A673 (cell line): Measurements from ENCODE around the gene ATP2B2. TPM values are rescaled to one million over a fixed set of nuclear protein-coding genes. Genes with fewer than 3 reads are reported as not detected.

Experiments used
- BruUV-seq: library from RNA; stranded (reverse); fragments of 400-500 nt; replicated peaks from 2 replicates; lab custom pipeline; 2021; lab: Mats Ljungman, UMichigan
- CTCF ChIA-PET: fragments of 300-600 bp; sonication (Branson Sonifier 250); formaldehyde crosslinking; loops from one replicate; lab custom pipeline; 2022; ENCODE audit warnings: antibody characterized with exemption; lab: Charles Lee
- POLR2A ChIA-PET: fragments of 300-600 bp; sonication (Branson Sonifier 250); formaldehyde crosslinking; loops from one replicate; lab custom pipeline; 2022; ENCODE audit warnings: antibody characterized with exemption; ENCODE audit not compliant: low non-redundant PET; lab: Charles Lee
- DNase-seq: peaks from one replicate; pipeline ENCODE4 v3.0.0-alpha.2; 2015; ENCODE audit warnings: low spot score
- H3K27ac ChIP-seq: fragments of 200-600 bp; sonication (generic); 2 replicates; pipeline ENCODE4 v1.5.1; 2016; ENCODE audit warnings: mixed run types, low read depth, mild to moderate bottlenecking, mixed read lengths, antibody characterized with exemption, low read length; ENCODE audit not compliant: poor library complexity, severe bottlenecking
- H3K27me3 ChIP-seq: fragments of 200-600 bp; sonication (generic); replicated peaks from 2 replicates; pipeline ENCODE4 v1.6.1; 2017; ENCODE audit warnings: mixed run types, low read depth, mild to moderate bottlenecking, mixed read lengths, antibody characterized with exemption, low read length; ENCODE audit not compliant: insufficient read depth, poor library complexity
- H3K36me3 ChIP-seq: fragments of 200-600 bp; sonication (generic); 2 replicates; pipeline ENCODE4 v1.6.1; 2016; ENCODE audit warnings: mixed run types, mild to moderate bottlenecking, mixed read lengths, antibody characterized with exemption, low read length; ENCODE audit not compliant: insufficient read depth, poor library complexity, severe bottlenecking
- H3K4me1 ChIP-seq: fragments of 200-600 bp; sonication (generic); 2 replicates; pipeline ENCODE4 v1.6.1; 2017; ENCODE audit warnings: mixed run types, mild to moderate bottlenecking, mixed read lengths, antibody characterized with exemption, low read length; ENCODE audit not compliant: insufficient read depth, poor library complexity, severe bottlenecking
- H3K4me3 ChIP-seq: fragments of 200-600 bp; sonication (generic); 2 replicates; pipeline ENCODE4 v1.5.1; 2016; ENCODE audit warnings: low read depth, mixed run types, mild to moderate bottlenecking, mixed read lengths, low read length; ENCODE audit not compliant: poor library complexity, severe bottlenecking
- H3K9me3 ChIP-seq: fragments of 200-600 bp; sonication (generic); 2 replicates; pipeline ENCODE4 v1.6.1; 2016; ENCODE audit warnings: mixed run types, low read depth, mild to moderate bottlenecking, mixed read lengths, antibody characterized with exemption, low read length; ENCODE audit not compliant: poor library complexity, severe bottlenecking
- EZH2 ChIP-seq: fragments of 200-600 bp; sonication (generic); IDR thresholded peaks from 2 replicates; pipeline ENCODE4 v1.6.1; 2017; ENCODE audit warnings: borderline replicate concordance, low read depth, mild to moderate bottlenecking, mixed read lengths, antibody characterized with exemption, low read length; ENCODE audit not compliant: poor library complexity, severe bottlenecking
- intact Hi-C: fragments of 100-400 bp; cut with micrococcal nuclease; formaldehyde crosslinking; loops from one replicate; pipeline ENCODE4 v1.10.0; 2022; ENCODE audit not compliant: unreplicated experiment
- total RNA-seq: library from RNA; stranded (reverse); gene quantifications from 2 replicates; pipeline ENCODE4 v1.2.3, GENCODE V29; 2021
- TF ChIP-seq, protein P1 (sequence below): fragments of 300-800, 200-600 bp; sonication (generic); conservative IDR thresholded peaks from 2 replicates; pipeline ENCODE4 v1.5.1; 2017; ENCODE audit warnings: low read depth, mild to moderate bottlenecking, antibody characterized with exemption, low read length, moderate library complexity, mixed read lengths

The ATP2B2 gene
- total RNA-seq, 1 experiment from 2014 or later, result 0.17 TPM

DNA sequence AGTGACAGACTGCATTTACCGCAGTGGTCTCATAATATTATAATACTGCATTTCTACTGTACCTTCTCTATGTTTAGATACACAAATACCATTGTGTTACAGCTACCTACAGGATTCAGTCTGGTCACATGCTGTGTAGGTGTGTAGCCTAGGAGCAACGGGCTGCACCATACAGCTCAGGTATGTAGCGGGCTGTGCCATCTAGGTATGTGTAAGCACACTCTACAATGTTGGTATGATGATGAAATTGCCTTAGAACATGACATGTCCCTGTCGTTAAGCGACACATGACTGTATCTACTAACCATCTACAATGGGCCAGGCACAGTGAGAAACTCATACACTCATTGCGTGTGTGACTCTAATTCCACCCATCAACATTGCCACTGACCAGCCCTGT lies 99.0 kb downstream of the ATP2B2 start:
- Histone ChIP-seq H3K9me3 (no peaks in the 10 kb centered on the region), H3K27me3 (no peaks in the 10 kb centered on the region), H3K36me3 (no peaks in the 10 kb centered on the region), H3K4me3 (no peak overlapping the region), H3K27ac (no peak overlapping the region), H3K4me1 (no peaks in the 10 kb centered on the region)
- BruUV-seq, result no TSS peak
- no peak for TF ChIP-seq EZH2
- TF ChIP-seq, protein P1, sequence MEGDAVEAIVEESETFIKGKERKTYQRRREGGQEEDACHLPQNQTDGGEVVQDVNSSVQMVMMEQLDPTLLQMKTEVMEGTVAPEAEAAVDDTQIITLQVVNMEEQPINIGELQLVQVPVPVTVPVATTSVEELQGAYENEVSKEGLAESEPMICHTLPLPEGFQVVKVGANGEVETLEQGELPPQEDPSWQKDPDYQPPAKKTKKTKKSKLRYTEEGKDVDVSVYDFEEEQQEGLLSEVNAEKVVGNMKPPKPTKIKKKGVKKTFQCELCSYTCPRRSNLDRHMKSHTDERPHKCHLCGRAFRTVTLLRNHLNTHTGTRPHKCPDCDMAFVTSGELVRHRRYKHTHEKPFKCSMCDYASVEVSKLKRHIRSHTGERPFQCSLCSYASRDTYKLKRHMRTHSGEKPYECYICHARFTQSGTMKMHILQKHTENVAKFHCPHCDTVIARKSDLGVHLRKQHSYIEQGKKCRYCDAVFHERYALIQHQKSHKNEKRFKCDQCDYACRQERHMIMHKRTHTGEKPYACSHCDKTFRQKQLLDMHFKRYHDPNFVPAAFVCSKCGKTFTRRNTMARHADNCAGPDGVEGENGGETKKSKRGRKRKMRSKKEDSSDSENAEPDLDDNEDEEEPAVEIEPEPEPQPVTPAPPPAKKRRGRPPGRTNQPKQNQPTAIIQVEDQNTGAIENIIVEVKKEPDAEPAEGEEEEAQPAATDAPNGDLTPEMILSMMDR, result no peak
- DNase-seq, result no peak
- ChIA-PET POLR2A (no interaction called here), CTCF (no interaction called here)
- intact Hi-C loops, result no loop called here

DNA sequence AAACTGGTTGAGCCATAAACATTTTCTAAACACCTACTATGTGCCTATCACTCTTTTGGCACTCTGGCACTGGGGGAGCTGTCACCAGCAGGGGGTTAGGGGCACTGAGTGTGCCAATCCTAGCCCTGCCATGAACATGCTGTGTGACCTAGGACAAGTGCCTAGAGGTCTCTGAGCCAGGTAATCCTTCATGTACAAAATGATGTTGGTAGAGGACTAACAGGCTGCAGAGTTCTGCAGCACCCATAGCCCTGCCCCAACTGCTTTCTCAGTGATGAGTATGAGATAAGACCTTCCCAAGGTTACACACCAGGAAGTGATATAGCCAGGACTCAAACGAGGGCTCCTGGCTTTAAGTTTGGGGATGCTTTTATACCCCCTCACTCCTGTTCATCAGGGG lies 99.6 kb downstream of the ATP2B2 start:
- H3K27me3 ChIP-seq, result no peaks in the 10 kb centered on the region
- TF ChIP-seq, protein P1, result no peak
- TF ChIP-seq EZH2, result no peak
- no TSS peak for BruUV-seq
- DNase-seq, result no peak
- H3K27ac ChIP-seq, result no peak overlapping the region
- no peaks in the 10 kb centered on the region for H3K36me3 ChIP-seq
- intact Hi-C loops, result no loop called here
- H3K9me3 ChIP-seq, result no peaks in the 10 kb centered on the region
- ChIA-PET POLR2A (no interaction called here), CTCF (no interaction called here)
- no peak overlapping the region for H3K4me3 ChIP-seq
- no peaks in the 10 kb centered on the region for H3K4me1 ChIP-seq

DNA sequence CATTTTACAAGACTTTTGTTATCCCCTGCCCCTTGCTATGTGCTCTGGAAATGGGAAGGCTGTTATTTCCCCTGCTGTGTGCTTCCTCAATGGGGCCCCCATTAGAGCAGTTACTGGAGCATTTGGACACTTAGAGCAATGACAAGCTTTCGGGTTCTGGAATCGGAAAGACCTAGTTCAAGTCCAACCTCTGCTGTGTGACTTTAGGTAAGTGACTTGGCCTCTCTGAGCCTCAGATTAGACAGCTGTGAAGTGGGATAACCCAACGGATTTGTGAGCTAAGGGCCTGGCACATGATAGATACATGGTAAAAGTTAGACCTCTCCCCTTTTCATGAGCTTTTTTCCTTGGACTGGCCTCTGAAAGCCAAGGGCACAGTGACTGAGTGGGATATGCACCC lies 100.5 kb downstream of the ATP2B2 start:
- BruUV-seq, result no TSS peak
- Histone ChIP-seq H3K4me3 (no peak overlapping the region), H3K4me1 (no peaks in the 10 kb centered on the region), H3K9me3 (no peaks in the 10 kb centered on the region), H3K27ac (no peak overlapping the region), H3K27me3 (no peaks in the 10 kb centered on the region), H3K36me3 (no peaks in the 10 kb centered on the region)
- TF ChIP-seq EZH2, result no peak
- TF ChIP-seq, protein P1, result no peak
- intact Hi-C loops, result no loop called here
- ChIA-PET CTCF (no interaction called here), POLR2A (no interaction called here)
- DNase-seq, result no peak
